Right lung (tissue), 5 donors: ENCODE results near the gene LRRC15. TPM values are rescaled to one million over a fixed set of nuclear protein-coding genes. Genes with fewer than 3 reads are reported as not detected.

Experiments used
- DNase-seq, 2 donors: peaks; one replicate each; pipeline ENCODE4 v3.0.0-alpha.2; 2013
- polyA plus RNA-seq, 5 donors: library from polyadenylated mRNA; unstranded; fragments of 120-200 nt; gene quantifications; one replicate each; pipeline versions ENCODE4 v1.2.1 to v1.2.3, GENCODE V29; 2013; ENCODE audit warnings: inconsistent platforms in 1 of 5, low replicate concordance in 1 of 5; ENCODE audit not compliant: insufficient read length in 5 of 5, insufficient read depth in 1 of 5

The LRRC15 gene
- polyA plus RNA-seq, 5 donors, result 0.04 to 0.16 (median 0.06) TPM

GRCh38 chr3:194364652-194365434 is 4.7 kb downstream of the LRRC15 start:
- DNase-seq, result peak; percentile 60 to 71

- no peak for DNase-seq
Observed at GRCh38 chr3:194364314-194364651, 5.3 kb downstream of the LRRC15 start.

GRCh38 chr3:194360568-194360967 is 9.0 kb downstream of the LRRC15 start:
- DNase-seq, result no peak

GRCh38 chr3:194357681-194358080 is 11.9 kb downstream of the LRRC15 start:
- DNase-seq, result no peak

- no peak for DNase-seq
Observed at GRCh38 chr3:194355379-194355778, 14.2 kb downstream of the LRRC15 start.

- no peak for DNase-seq
Observed at GRCh38 chr3:194354315-194354714, 15.2 kb downstream of the LRRC15 start.

GRCh38 chr3:194352667-194353246 is 16.8 kb downstream of the LRRC15 start:
- no peak for DNase-seq

GRCh38 chr3:194351952-194352536 is 17.5 kb downstream of the LRRC15 start:
- DNase-seq, result no peak

GRCh38 chr3:194351080-194351672 is 18.4 kb downstream of the LRRC15 start, which contains the start of gene CPN2:
CPN2 (minus strand) TSS chr3:194351328; CDS start chr3:194342702, 8,626 bp downstream.
- no peak for DNase-seq

GRCh38 chr3:194350726-194351071 is 18.8 kb downstream of the LRRC15 start:
- DNase-seq, result no peak

GRCh38 chr3:194348354-194348753 is 21.2 kb downstream of the LRRC15 start:
- no peak for DNase-seq

- no peak for DNase-seq
Observed at GRCh38 chr3:194346621-194347020, 22.9 kb downstream of the LRRC15 start.

GRCh38 chr3:194346035-194346434 is 23.5 kb downstream of the LRRC15 start:
- no peak for DNase-seq

- peak; percentile 52 to 67 for DNase-seq
Observed at GRCh38 chr3:194344012-194344411, 25.5 kb downstream of the LRRC15 start.

- no peak for DNase-seq
Observed at GRCh38 chr3:194343561-194343893, 26.0 kb downstream of the LRRC15 start.

GRCh38 chr3:194342861-194343560 is 26.5 kb downstream of the LRRC15 start:
- DNase-seq, result no peak

- DNase-seq, result no peak
Observed at GRCh38 chr3:194340757-194341400, 28.7 kb downstream of the LRRC15 start.

GRCh38 chr3:194339840-194340239 is 29.7 kb downstream of the LRRC15 start:
- no peak for DNase-seq

- DNase-seq, result no peak
Observed at GRCh38 chr3:194339356-194339755, 30.2 kb downstream of the LRRC15 start.

- peak in 1 of 2 donors; percentile 41 for DNase-seq
Observed at GRCh38 chr3:194337965-194338753, 31.4 kb downstream of the LRRC15 start.
